GM23338 (cell line): ENCODE data around the gene BCL11B. TPM values are rescaled to one million over a fixed set of nuclear protein-coding genes. Genes with fewer than 3 reads are reported as not detected.

Experiments used
- ATAC-seq: fragments of 200-7000 bp; cut with Tn5 transposase; 3 replicates; pipeline ENCODE4 v1.9.1; 2020
- DNase-seq: peaks from one replicate; pipeline ENCODE4 v3.0.0-alpha.2; 2015; ENCODE audit warnings: low spot score
- H2AFZ ChIP-seq: fragments of 200-600 bp; sonication (generic); 2 replicates; pipeline ENCODE4 v1.8.0; 2016; ENCODE audit warnings: antibody characterized with exemption, mild to moderate bottlenecking, moderate library complexity
- H3F3A ChIP-seq: fragments of 200-600 bp; sonication (generic); replicated peaks from 2 replicates; pipeline ENCODE4 v1.8.0; 2017; ENCODE audit warnings: antibody characterized with exemption, mixed run types, low read depth
- H3K27ac ChIP-seq: fragments of 200-600 bp; sonication (generic); 2 replicates; pipeline ENCODE4 v1.6.1; 2016; ENCODE audit warnings: low read depth
- H3K27me3 ChIP-seq: fragments of 200-600 bp; sonication (generic); 2 replicates; pipeline ENCODE4 v1.8.0; 2016; ENCODE audit warnings: mild to moderate bottlenecking, mixed run types, moderate library complexity; ENCODE audit not compliant: insufficient read depth
- H3K36me3 ChIP-seq: fragments of 200-600 bp; sonication (generic); 2 replicates; pipeline ENCODE4 v1.8.0; 2016; ENCODE audit warnings: mild to moderate bottlenecking; ENCODE audit not compliant: insufficient read depth
- H3K4me1 ChIP-seq: fragments of 200-600 bp; sonication (generic); 2 replicates; pipeline ENCODE4 v1.8.0; 2016; ENCODE audit warnings: mild to moderate bottlenecking, moderate library complexity; ENCODE audit not compliant: insufficient read depth
- H3K4me2 ChIP-seq: fragments of 200-600 bp; sonication (generic); 2 replicates; pipeline ENCODE4 v1.7.1; 2017; ENCODE audit warnings: mixed run types
- H3K4me3 ChIP-seq: fragments of 200-600 bp; sonication (generic); 2 replicates; pipeline ENCODE4 v1.6.1; 2016; ENCODE audit warnings: mixed run types
- H3K79me2 ChIP-seq: fragments of 200-600 bp; sonication (generic); replicated peaks from 2 replicates; pipeline ENCODE4 v1.8.0; 2017; ENCODE audit warnings: mild to moderate bottlenecking; ENCODE audit not compliant: insufficient read depth
- H3K9me2 ChIP-seq: fragments of 200-600 bp; sonication (generic); 2 replicates; pipeline ENCODE4 v1.8.0; 2017; ENCODE audit not compliant: insufficient read depth
- H4K20me1 ChIP-seq: fragments of 200-600 bp; sonication (generic); replicated peaks from 2 replicates; pipeline ENCODE4 v1.8.0; 2017; ENCODE audit warnings: mild to moderate bottlenecking; ENCODE audit not compliant: insufficient read depth
- H3K27ac Mint-ChIP-seq: 2 replicates; pipeline ENCODE4 v1.8.0; 2020; ENCODE audit warnings: inconsistent platforms, mild to moderate bottlenecking, moderate library complexity, mixed read lengths
- H3K27me3 Mint-ChIP-seq: 3 replicates; pipeline ENCODE4 v1.8.0; 2022; ENCODE audit warnings: low read depth, mild to moderate bottlenecking, moderate library complexity, mixed read lengths, inconsistent platforms; ENCODE audit not compliant: insufficient read depth, poor library complexity
- H3K36me3 Mint-ChIP-seq: 3 replicates; pipeline ENCODE4 v1.8.0; 2021; ENCODE audit warnings: low read depth, mild to moderate bottlenecking, inconsistent platforms, moderate library complexity, mixed read lengths
- H3K4me1 Mint-ChIP-seq: 3 replicates; pipeline ENCODE4 v1.8.0; 2020; ENCODE audit warnings: mild to moderate bottlenecking, inconsistent platforms, mixed read lengths
- H3K4me3 Mint-ChIP-seq: 3 replicates; pipeline ENCODE4 v1.8.0; 2021; ENCODE audit warnings: moderate library complexity, mild to moderate bottlenecking, inconsistent platforms, mixed read lengths
- H3K9me3 Mint-ChIP-seq: 3 replicates; pipeline ENCODE4 v1.8.0; 2020; ENCODE audit warnings: moderate library complexity, mild to moderate bottlenecking, inconsistent platforms, mixed read lengths
- CREB1 ChIP-seq: fragments of 250-450 bp; sonication (Bioruptor Pico); IDR thresholded peaks from 2 replicates; pipeline ENCODE4 v1.5.0; 2020; ENCODE audit warnings: low read depth, mild to moderate bottlenecking, moderate library complexity
- EZH2 ChIP-seq: fragments of 200-600 bp; sonication (generic); IDR thresholded peaks from one replicate; pipeline ENCODE4 v1.8.0; 2017; ENCODE audit warnings: antibody characterized with exemption, mild to moderate bottlenecking, low read depth; ENCODE audit not compliant: unreplicated experiment
- EZH2phosphoT487 ChIP-seq: fragments of 200-600 bp; sonication (generic); IDR thresholded peaks from one replicate; pipeline ENCODE4 v1.8.1; 2018; ENCODE audit warnings: antibody characterized with exemption; ENCODE audit not compliant: unreplicated experiment
- JUNB ChIP-seq: IDR thresholded peaks from one replicate; pipeline ENCODE4 v1.6.1; 2016; ENCODE audit warnings: antibody characterized with exemption; ENCODE audit not compliant: unreplicated experiment
- POLR2AphosphoS5 ChIP-seq: IDR thresholded peaks from 2 replicates; pipeline ENCODE4 v1.6.1; 2016; ENCODE audit warnings: antibody characterized with exemption, low read depth
- STAT1 ChIP-seq: IDR thresholded peaks from one replicate; pipeline ENCODE4 v1.6.1; 2016; ENCODE audit warnings: antibody characterized with exemption; ENCODE audit not compliant: unreplicated experiment
- ZNF114 ChIP-seq: fragments of 250-450 bp; sonication (Bioruptor Pico); IDR thresholded peaks from 2 replicates; pipeline ENCODE4 v1.5.0; 2020; ENCODE audit warnings: mild to moderate bottlenecking, moderate library complexity
- ZNF331 ChIP-seq: fragments of 250-450 bp; sonication (Bioruptor Pico); IDR thresholded peaks from 2 replicates; pipeline ENCODE4 v1.5.0; 2020; ENCODE audit warnings: low read depth, mild to moderate bottlenecking, moderate library complexity
- polyA plus RNA-seq: library from polyadenylated mRNA; unstranded; fragments of >200 nt; fragmentation: Nextera tagmentation; extraction: Ambion mirVana; gene quantifications from 2 replicates; pipeline ENCODE4 v1.2.1, GENCODE V29; 2016
- total RNA-seq: library from RNA; depleted of rRNA; stranded (reverse); fragments of >200 nt; shearing (Covaris generic); gene quantifications from 2 replicates; pipeline ENCODE4 v1.2.3, GENCODE V29; 2014
- TF ChIP-seq, protein P1 (sequence below): IDR thresholded peaks from one replicate; pipeline ENCODE4 v1.6.1; 2018; ENCODE audit warnings: antibody characterized with exemption; ENCODE audit not compliant: unreplicated experiment
- TF ChIP-seq, protein P2 (sequence below): IDR thresholded peaks from 2 replicates; pipeline ENCODE4 v1.6.1; 2016; ENCODE audit warnings: antibody characterized with exemption
- TF ChIP-seq, protein P3 (sequence below): fragments of 250-450 bp; sonication (Bioruptor Pico); IDR thresholded peaks from 2 replicates; pipeline ENCODE4 v1.5.0; 2020; ENCODE audit warnings: mild to moderate bottlenecking, moderate library complexity

The BCL11B gene
- total and polyA plus RNA-seq, 2 experiments from 2014 or later: 2.4 to 6.7 TPM

DNA sequence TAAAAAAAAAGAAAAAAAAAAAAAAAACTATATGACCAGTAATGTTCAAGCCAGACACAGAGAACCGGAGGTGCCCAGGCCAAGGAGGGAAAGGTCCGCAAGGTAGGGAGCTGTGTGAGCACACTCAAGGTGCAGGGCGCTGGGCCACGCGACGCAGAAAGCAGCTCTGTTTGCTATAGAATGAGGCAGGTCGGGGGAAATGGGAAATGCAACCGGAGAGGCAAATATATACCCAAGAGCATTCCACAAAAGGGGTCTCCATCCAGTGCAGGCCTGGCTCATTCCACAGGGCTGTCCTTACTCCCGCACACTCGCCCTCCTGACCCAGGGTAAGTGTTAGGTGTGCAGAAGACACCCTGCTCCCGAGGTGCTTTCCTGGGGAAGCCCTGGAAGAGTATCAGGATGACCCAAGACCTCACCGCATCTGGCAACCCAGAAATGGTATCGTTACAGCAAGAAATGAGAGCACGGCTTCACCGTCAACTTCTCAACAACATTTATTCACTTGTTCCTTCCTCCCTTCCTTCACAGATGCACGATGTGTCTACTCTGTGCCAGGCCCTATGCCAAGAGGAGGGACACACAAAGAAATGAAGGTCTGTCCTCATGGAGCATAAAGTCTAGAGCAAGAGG is 86.4 kb downstream of the BCL11B start (continued):
- TF ChIP-seq, protein P1, sequence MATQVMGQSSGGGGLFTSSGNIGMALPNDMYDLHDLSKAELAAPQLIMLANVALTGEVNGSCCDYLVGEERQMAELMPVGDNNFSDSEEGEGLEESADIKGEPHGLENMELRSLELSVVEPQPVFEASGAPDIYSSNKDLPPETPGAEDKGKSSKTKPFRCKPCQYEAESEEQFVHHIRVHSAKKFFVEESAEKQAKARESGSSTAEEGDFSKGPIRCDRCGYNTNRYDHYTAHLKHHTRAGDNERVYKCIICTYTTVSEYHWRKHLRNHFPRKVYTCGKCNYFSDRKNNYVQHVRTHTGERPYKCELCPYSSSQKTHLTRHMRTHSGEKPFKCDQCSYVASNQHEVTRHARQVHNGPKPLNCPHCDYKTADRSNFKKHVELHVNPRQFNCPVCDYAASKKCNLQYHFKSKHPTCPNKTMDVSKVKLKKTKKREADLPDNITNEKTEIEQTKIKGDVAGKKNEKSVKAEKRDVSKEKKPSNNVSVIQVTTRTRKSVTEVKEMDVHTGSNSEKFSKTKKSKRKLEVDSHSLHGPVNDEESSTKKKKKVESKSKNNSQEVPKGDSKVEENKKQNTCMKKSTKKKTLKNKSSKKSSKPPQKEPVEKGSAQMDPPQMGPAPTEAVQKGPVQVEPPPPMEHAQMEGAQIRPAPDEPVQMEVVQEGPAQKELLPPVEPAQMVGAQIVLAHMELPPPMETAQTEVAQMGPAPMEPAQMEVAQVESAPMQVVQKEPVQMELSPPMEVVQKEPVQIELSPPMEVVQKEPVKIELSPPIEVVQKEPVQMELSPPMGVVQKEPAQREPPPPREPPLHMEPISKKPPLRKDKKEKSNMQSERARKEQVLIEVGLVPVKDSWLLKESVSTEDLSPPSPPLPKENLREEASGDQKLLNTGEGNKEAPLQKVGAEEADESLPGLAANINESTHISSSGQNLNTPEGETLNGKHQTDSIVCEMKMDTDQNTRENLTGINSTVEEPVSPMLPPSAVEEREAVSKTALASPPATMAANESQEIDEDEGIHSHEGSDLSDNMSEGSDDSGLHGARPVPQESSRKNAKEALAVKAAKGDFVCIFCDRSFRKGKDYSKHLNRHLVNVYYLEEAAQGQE: no peak
- TF ChIP-seq ZNF331: no peak
- TF ChIP-seq STAT1: no peak
- no peak for TF ChIP-seq EZH2phosphoT487
- TF ChIP-seq CREB1: no peak
- TF ChIP-seq, protein P2, sequence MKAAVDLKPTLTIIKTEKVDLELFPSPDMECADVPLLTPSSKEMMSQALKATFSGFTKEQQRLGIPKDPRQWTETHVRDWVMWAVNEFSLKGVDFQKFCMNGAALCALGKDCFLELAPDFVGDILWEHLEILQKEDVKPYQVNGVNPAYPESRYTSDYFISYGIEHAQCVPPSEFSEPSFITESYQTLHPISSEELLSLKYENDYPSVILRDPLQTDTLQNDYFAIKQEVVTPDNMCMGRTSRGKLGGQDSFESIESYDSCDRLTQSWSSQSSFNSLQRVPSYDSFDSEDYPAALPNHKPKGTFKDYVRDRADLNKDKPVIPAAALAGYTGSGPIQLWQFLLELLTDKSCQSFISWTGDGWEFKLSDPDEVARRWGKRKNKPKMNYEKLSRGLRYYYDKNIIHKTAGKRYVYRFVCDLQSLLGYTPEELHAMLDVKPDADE: no peak
- no peak for TF ChIP-seq EZH2

DNA sequence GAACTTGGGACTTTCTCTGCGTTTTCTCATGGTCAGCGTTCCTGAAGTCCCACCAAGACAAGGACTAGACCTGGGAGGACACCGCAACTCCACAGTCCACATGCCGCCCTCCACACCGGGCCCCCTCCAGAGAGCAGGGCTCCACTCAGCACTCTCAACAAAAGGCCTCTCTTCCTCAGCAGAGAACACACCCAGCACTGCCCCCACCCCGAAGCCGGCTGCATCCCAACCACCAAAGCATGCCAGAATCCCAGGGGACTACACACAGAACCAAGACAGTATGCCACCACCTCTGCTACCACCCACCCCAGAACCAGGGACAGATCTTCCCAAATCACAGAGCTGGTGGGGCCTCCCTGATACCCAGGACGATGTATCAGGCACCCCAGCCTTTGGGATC is 88.3 kb downstream of the BCL11B start:
- H4K20me1 ChIP-seq: no peaks in the 10 kb centered on the region; the same call in 1 of the 2 replicates
- H3K9me3 Mint-ChIP-seq: no peaks in the 10 kb centered on the region
- TF ChIP-seq JUNB (no peak), EZH2 (no peak), ZNF114 (CRISPR knock-in tag) (no peak), STAT1 (no peak), ZNF331 (no peak), POLR2AphosphoS5 (no peak)
- TF ChIP-seq, protein P2: no peak
- TF ChIP-seq, protein P3, sequence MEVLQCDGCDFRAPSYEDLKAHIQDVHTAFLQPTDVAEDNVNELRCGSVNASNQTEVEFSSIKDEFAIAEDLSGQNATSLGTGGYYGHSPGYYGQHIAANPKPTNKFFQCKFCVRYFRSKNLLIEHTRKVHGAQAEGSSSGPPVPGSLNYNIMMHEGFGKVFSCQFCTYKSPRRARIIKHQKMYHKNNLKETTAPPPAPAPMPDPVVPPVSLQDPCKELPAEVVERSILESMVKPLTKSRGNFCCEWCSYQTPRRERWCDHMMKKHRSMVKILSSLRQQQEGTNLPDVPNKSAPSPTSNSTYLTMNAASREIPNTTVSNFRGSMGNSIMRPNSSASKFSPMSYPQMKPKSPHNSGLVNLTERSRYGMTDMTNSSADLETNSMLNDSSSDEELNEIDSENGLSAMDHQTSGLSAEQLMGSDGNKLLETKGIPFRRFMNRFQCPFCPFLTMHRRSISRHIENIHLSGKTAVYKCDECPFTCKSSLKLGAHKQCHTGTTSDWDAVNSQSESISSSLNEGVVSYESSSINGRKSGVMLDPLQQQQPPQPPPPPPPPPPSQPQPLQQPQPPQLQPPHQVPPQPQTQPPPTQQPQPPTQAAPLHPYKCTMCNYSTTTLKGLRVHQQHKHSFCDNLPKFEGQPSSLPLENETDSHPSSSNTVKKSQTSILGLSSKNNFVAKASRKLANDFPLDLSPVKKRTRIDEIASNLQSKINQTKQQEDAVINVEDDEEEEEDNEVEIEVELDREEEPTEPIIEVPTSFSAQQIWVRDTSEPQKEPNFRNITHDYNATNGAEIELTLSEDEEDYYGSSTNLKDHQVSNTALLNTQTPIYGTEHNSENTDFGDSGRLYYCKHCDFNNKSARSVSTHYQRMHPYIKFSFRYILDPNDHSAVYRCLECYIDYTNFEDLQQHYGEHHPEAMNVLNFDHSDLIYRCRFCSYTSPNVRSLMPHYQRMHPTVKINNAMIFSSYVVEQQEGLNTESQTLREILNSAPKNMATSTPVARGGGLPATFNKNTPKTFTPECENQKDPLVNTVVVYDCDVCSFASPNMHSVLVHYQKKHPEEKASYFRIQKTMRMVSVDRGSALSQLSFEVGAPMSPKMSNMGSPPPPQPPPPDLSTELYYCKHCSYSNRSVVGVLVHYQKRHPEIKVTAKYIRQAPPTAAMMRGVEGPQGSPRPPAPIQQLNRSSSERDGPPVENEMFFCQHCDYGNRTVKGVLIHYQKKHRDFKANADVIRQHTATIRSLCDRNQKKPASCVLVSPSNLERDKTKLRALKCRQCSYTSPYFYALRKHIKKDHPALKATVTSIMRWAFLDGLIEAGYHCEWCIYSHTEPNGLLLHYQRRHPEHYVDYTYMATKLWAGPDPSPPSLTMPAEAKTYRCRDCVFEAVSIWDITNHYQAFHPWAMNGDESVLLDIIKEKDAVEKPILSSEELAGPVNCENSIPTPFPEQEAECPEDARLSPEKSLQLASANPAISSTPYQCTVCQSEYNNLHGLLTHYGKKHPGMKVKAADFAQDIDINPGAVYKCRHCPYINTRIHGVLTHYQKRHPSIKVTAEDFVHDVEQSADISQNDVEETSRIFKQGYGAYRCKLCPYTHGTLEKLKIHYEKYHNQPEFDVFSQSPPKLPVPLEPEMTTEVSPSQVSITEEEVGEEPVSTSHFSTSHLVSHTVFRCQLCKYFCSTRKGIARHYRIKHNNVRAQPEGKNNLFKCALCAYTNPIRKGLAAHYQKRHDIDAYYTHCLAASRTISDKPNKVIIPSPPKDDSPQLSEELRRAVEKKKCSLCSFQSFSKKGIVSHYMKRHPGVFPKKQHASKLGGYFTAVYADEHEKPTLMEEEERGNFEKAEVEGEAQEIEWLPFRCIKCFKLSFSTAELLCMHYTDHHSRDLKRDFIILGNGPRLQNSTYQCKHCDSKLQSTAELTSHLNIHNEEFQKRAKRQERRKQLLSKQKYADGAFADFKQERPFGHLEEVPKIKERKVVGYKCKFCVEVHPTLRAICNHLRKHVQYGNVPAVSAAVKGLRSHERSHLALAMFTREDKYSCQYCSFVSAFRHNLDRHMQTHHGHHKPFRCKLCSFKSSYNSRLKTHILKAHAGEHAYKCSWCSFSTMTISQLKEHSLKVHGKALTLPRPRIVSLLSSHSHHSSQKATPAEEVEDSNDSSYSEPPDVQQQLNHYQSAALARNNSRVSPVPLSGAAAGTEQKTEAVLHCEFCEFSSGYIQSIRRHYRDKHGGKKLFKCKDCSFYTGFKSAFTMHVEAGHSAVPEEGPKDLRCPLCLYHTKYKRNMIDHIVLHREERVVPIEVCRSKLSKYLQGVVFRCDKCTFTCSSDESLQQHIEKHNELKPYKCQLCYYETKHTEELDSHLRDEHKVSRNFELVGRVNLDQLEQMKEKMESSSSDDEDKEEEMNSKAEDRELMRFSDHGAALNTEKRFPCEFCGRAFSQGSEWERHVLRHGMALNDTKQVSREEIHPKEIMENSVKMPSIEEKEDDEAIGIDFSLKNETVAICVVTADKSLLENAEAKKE (CRISPR knock-in tag): no peak
- DNase-seq (no peak), ATAC-seq (no peak)
- no peak overlapping the region for H3K4me3 Mint-ChIP-seq
- no peak overlapping the region for H3K4me3 ChIP-seq
- peaks cover 64% of the 10 kb centered on the region for H3K79me2 ChIP-seq
- H3K36me3 ChIP-seq: no peaks in the 10 kb centered on the region
- H3K4me1 Mint-ChIP-seq: peaks cover 23% of the 10 kb centered on the region
- no peaks in the 10 kb centered on the region for H3K9me2 ChIP-seq
- no peak overlapping the region for H3K4me2 ChIP-seq
- H3K36me3 Mint-ChIP-seq: peaks cover 2% of the 10 kb centered on the region; the same call in 1 of the 3 replicates
- H3K27me3 ChIP-seq: no peaks in the 10 kb centered on the region
- no peak overlapping the region for H3K27ac ChIP-seq
- no peaks in the 10 kb centered on the region for H3F3A ChIP-seq
- H2AFZ ChIP-seq: no peak overlapping the region
- no peak overlapping the region for H3K27ac Mint-ChIP-seq
- H3K4me1 ChIP-seq: peaks cover 11% of the 10 kb centered on the region
- no peaks in the 10 kb centered on the region for H3K27me3 Mint-ChIP-seq
